T-helper 2 cell (primary cell): ENCODE results near the gene OSBPL2.

Source experiments
- DNase-seq, 5 experiments: peaks; one replicate each; pipeline versions ENCODE4 v3.0.0 to v3.0.0-alpha.2; 2012 to 2022

Gene OSBPL2

DNA sequence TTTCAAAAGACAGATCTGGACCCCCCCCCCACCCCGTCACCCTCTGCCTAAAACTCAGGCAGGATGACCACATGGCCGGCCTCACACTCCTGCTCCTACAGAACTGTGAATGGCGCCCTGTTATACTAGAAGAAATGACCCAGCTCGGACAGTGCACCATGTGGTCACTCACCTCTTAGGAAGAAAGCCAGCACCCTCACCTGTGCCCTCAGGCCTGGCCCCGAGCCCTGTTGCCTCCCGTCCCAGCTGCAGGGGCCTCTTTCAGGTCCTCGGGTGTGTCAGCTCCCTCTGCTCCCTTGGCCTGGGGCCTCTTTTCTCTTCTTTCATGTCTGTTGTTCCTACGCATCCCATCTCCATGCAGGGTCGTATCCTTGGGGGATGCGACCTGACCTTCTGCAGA lies 23.7 kb downstream of the OSBPL2 start:
- no peak for DNase-seq

DNA sequence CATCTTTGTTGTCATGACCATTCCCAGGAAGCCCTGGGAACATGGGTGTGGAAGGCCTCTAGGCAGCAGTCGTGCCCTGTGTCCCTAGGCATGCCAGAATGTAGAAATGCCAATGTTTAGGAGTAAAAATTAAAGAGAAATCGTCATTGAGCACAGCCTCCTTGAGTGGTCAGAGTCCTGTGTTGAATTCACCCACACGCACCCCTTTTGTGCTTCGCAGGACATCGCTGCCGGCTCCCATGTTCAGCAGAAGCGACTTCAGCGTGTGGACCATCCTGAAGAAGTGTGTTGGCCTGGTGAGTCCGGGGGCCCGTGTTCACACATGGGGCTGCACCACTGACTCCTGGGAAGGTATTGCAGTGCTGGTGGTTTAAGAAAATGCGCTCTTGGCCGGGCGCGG lies 25.1 kb downstream of the OSBPL2 start:
- DNase-seq, result no peak

DNA sequence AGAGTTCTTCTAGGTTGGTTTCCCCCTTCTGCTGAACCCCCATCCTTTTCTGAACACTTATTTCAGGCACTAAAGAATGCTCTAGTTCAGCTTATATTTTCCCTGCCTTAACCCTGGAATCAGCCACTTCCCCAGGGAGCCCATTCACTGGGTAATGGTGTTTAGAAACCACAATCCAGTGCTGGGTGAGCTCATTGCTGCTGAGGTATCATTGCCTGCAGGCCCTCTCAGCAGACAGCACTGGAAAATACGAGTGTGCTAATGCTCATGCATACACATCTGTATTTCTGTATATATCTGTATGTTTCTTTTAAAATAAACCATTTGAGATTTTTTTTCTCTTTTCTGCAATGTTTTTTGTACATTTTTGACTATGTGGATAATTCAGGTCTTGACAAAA lies 27.0 kb downstream of the OSBPL2 start:
- no peak for DNase-seq

DNA sequence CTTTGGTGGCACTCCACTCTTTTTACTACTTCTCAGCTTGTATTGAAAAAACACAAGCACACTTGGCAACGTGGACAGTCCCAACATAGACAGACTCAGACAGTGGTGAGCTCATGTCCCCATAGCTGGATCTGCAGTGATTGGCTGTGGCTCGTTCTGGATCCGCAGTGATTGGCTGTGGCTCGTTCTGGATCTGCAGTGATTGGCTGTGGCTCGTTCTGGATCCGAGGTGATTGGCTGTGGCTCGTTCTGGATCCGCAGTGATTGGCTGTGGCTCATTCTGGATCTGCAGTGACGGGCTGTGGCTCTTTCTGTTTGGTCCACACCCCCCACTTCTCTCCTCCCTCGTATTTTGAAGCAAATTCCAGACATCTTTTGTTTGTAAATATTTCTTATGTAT lies 28.0 kb downstream of the OSBPL2 start:
- DNase-seq, result peak in 1 of 5 experiments; percentile 38

DNA sequence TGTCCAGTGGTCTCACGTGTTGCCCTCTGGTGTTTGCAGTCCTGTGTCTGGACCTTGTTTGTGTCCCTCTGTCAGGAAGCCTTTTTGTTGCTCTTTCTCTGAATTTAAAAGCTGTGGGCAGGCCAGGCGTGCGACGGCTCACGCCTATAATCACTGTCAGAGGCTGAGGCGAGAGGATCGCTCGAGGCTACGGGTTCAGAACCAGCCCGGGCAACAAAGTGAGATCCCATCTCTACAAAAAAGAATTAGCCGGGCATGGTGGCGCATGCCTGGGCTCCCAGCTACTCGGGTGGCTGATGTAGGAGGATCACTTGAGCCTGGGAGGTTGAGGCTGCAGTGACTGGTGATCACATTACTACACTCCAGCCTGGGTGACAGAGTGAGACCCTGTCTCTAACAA lies 28.5 kb downstream of the OSBPL2 start:
- DNase-seq, result no peak

DNA sequence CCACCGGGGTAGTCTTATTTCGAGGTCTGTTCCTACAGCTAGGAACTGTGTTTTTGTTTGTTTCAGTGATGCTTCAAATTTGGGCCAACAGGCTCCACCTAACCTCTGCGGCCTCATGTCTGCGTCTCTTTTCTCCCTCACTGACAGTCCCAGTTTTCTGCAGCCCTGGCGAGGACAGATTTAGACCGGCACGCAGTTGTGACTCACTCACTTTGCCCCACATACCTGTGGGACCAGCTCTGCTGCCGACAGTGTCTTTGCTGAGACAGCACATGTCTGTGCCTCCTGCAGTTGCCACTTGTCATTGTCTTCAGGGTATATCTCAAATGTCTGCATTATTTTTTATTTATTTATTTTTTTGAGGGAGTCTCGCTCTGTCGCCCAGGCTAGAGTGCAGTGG lies 29.2 kb downstream of the OSBPL2 start:
- no peak for DNase-seq

DNA sequence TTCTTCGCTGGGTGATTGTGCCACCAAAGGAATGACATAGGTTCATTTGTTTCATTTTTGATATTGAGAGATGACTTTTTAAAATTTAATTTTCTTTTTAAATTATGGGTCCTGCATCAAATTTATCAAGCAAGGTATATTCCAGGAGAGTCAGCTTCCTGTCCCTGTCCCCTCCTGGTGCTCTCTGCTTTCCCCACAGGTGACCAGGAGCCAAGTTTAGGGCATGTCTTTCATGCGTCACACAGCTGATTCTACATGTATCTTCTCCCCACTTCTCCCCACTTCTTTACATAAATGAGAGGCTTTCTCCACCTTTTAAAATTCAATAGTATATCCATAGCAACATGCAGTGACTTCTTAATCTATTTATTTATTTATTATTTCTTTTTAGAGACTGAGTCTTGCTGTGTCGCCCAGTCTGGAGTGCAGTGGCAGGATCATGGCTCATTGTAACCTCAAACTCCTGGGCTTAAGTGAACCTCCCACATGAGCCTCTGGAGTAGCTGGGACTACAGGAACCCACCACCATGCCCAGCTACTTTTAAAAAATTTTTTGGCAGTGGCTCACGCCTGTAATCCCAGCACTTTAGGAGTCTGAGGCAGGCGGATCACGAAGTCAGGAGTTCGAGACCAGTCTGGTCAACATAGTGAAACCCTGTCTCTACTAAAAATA lies 30.0 kb downstream of the OSBPL2 start:
- DNase-seq, result no peak

DNA sequence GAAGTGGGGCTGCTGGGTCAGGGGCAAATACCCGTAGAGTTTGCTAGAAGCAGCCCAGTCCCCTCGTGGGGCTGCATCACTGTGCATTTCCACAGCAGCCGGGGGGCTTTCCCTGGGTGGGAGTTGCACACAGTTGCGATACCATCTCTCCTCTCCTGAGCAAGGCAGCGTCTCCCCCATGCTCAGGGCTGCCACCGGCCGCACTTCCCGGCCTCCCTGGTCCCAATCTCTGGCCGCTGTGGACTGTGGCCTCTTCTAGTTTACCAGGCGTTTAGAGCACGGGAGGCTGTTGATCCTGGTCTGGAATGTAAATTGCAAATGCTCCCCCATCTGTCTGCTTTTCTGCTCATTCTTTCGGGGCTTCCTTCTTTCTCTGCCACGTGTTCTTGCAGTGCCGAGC lies 31.1 kb downstream of the OSBPL2 start:
- DNase-seq, result no peak

DNA sequence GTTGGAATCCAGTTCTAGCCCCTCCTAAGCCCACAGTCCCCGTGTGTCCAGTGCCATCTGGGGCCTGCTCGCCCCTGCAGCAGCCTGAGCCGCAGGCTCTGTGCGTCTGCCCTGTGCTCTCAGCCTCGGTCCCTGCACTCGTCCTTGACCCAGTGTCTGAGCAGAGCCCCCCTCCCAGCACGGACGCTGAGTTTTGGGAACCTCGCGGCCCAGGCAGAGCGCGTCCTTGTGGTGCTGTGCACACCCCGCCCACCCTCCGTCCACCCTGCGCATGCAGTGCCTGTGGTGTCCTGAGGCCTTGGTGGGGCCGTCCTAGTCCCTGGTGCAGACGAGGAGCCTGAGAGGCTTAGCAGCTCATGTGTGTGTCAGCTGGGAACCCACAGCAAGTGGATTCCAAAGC lies 31.6 kb downstream of the OSBPL2 start:
- DNase-seq, result no peak

DNA sequence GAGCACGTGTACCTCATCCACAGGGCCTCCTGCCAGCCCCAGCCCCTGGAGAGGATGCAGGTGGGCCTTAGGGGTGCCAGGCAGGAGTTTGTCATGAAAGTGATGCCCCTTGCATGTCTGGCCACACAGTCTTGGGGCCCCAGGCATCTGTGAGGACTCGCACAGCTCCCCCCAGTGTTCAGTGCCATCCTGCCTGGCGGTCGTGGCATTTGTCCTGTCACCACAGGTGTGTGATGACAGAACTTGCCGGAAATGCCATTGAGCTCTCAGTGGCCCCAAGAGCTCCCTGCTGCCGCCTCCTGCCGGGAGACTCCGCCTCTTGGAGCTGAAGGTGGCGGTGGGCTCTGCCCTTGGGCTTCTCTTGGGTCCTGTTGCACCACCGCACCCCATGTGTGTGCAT lies 33.9 kb downstream of the OSBPL2 start:
- DNase-seq, result no peak

DNA sequence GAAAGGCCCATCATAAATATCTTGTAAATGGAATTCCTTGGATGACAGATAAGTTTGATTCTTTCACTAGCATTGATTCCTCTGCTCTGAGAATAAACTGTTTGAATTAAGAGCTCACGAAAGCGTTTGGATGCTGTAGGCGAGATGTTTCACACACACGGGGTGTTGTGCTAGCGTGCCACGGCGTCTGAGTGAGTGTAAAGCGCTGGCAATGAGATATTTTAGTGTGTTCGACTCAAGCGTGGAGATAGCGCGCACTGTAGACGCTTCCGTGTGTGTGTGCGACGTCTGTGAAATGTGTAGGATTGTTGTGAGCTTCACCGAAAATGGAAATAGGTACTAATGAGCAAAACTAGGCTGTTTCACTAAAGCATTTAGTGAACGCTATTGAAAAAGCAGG lies 35.1 kb downstream of the OSBPL2 start:
- no peak for DNase-seq

DNA sequence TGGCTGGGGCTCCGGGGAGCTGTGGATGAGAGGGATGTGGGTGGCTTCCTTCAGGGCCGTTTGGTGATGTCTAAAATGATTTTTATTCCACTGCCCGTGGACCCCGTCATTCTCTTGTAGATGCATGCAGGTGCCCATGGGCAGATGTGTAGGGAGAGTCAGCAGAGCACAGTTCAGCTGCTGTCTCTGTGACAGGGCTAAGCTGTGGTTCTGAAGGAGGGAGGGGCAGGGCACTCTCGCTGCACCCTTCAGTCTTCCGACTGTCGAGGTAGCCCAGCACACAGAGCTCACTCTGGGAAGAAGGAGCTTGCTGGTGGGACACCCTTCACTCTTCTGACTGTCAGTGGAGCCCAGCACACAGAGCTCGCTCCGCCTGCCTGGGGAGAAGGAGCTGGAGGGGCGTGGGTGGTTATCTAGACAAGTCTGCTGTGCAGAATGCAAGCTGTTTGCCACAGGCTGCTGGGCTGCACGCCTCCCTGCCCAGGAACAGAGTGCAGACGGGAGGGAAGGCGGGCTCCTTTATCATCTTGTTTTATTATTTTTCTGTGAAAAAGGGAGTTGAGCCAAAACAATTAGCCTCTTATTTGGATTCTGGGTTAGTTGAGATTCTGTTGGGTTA lies 36.1 kb downstream of the OSBPL2 start:
- DNase-seq, result no peak

DNA sequence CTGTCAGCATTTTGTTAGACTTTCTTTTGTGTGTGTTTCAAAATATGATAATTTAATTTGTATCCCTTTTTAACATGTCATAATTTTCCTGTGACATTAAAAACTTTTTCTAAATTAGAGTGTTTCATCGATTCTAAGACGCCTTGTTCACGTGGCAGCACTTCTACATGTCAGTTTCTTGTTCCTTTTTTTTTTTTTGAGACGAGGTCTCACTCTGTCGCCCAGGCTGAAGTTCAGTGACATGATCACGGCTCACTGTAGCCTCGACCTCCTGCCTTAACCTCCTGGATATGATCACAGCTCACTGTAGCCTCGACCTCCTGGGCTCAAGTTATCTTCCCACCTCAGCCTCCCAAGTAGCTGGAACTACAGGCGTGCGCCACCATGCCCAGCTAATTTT lies 36.9 kb downstream of the OSBPL2 start:
- DNase-seq, result no peak

DNA sequence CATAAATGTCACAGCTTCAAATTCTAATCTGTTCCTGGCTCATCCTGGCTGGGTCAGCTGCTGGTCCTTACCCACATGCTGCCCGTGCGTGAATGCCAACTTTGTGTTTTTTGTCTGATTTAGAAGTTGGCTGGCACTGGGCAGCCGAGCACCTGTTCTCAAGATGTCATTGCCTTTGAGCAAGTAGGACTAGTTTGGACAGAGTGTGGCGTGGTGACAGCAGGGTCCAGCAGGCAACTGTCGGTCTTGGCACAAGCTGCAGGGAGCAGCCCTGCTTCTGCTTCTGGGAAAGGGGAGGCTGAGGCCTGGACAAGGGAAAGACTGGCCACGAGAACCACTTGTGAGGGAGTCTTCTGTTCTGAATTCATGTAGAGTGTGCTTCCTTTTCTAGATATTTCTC lies 38.1 kb downstream of the OSBPL2 start:
- DNase-seq, result no peak

DNA sequence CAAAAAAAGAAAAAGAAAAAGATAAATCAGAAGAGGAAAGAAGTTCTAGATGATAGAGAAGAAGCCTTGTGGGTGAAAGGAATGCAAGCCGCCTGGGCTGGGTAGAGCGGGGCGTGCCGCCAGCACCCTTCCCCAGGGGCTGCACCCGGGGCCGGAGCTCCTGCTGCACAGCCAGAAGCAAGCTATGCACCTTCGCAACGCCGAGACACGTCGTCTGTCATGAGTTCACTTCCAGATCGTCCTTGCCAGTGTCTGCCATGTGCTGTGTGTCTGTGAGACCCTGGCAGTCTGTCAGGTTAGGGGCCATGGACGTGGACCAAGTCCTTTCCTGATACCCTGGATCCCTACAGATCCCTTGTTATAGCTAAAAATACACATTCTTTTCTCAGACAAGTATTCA lies 38.9 kb downstream of the OSBPL2 start:
- DNase-seq, result no peak

DNA sequence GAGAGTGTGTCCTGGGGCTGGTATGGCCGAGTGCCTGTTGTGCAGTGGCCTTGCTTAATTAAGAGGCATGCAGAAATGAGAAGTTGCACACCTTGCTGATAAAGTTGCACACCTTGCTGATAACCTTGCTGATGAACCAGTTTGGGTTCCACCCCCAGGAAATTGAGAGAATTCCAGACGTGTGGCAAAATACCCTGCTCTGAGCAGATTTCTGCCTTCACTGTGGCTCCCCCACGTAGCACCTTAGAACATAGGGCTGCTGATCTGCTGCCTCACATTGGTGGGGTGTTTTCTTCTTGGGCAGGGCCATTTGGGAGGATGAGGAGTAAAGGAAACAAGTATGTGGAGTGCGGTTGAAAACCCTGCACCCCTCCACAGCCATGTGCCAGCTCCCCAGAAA lies 42.0 kb downstream of the OSBPL2 start:
- no peak for DNase-seq

DNA sequence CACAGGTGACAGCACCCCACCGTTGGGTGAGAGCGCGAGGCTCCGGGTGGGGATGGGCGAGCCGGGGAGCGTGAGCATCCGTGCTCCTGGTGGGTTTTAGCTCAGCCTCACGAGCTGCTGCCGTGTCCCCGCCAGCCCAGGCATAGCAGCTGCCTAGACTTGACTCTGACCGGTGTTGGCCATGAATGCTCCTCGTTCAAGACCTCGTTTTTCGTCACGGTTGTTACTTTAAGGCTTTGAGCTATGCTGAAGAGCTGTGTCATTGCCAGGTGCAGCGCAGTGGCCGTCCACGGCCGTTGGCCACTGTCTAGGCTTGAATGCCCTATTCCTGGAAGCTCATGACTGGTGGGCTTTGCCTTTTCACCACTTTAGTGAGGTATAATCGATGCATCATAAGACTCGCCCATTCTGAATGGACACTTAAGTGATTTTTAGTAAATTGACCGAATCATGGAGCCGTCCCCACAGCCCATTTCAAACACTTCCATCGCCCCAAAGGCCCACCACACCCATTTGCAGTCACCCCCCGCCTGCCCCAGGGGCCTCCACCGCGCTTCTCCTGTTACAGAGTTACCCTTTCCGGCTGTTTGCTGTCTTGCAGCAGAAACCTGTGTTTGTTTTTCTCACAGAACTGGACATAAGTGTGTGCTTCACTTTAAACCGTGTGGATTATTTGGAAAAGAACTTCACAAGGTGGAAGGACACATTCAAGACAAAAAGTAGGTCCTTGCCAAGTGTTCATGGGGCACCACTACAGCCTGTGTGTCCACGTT lies 43.0 kb downstream of the OSBPL2 start:
- no peak for DNase-seq

DNA sequence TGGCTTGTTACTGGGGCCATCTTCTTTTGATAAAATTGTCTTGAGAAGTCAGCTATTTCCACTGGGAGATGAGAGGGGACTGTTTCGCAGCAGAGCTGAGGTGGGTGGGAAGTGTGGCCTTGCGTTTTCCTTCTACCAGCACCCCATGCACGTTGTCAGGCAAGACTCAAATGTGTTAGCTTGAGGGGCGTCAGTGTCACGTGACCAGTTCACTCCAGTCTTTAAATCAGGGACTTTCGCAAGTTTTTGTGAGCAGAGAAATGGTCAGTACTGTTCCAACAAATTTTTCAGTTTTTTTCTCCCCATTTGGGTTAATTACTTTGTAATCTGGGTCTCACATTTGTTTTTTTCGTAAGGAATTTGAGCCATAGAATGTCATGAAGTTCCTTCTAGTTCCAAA lies 43.8 kb downstream of the OSBPL2 start:
- no peak for DNase-seq

DNA sequence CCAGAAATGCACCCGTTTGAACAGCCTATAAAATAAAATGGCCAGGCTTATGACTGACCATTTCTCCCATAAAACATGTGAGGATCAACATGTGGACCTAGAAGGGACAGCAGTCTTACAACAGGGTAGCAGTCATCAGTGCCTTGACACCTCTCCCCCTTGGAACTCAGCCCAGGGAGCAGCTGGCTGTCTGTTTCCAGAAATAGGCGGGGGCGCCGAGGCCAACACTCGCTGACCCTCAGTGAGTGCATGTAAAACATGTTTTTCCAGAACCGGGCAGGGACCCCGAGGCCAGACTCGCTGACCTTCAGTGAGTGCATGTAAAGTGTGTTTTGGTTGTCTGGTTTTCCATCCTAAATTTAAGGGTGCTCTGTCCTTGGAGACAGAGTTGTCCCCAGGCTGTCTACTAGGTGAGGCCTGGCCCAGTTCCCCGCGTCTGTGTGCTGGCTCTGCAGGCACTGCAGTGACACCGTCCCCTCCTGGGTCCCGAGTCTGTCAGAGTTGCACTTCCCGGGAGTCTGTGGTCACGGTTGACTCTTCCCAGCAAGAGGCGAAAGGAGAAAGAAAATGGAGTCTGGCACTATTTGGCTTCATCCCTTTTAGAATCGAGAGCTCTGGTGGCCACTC lies 44.7 kb downstream of the OSBPL2 start:
- DNase-seq, result no peak

DNA sequence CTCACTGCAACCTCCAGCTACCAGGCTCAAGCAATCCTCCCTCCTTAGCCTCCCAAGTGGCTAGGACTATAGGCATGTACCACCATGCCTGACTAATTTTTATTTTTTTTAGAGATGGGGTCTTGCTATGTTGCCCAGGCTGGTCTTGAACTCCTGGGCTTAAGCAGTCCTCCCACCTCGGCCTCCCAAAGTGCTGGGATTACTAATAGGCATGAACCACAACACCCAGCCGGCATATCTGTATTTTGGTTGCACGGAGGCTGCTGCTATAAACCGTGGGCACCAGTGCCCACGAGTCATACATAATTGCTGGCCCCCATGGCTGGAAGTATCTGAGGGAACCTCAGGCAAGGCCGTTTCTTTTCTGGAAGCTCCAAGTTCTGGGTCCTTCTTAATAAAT lies 46.1 kb downstream of the OSBPL2 start:
- DNase-seq, result no peak

DNA sequence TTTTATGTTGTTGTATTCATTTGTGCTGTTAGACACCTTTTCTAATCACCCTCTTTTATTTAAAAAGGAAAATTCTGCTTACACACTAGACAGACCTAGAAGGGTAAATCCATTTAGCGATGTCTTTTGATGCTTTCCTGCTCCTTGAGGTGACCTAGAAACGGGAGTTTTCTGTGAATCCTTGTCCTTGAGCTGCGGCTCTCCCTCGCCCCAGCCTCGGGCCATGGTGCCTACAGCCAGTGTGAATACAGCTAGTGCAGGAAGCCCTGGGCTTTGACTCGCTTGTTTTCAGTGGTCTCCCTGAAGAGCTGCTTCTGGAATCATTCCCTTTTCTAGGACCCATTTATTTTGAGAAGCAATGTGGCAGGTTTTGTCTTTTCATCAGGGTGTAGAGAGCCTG lies 46.8 kb downstream of the OSBPL2 start:
- DNase-seq, result no peak

DNA sequence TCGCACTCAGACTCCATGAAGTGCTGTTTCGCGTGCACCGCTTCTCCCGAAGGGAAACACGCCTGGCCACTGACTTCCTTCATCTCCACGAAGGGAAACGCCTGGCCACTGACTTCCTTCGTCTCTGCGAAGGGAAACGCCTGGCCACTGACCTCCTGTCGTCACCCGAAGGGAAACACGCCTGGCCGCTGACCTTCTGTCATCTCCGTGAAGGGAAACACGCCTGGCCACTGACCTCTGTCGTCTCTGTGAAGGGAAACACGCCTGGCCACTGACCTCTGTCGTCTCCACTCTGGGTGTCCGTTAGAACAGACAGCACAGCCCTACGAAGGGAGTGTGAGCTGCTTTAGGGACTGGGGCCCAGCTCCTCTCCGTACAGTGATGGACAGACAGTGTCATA lies 47.4 kb downstream of the OSBPL2 start:
- no peak for DNase-seq

DNA sequence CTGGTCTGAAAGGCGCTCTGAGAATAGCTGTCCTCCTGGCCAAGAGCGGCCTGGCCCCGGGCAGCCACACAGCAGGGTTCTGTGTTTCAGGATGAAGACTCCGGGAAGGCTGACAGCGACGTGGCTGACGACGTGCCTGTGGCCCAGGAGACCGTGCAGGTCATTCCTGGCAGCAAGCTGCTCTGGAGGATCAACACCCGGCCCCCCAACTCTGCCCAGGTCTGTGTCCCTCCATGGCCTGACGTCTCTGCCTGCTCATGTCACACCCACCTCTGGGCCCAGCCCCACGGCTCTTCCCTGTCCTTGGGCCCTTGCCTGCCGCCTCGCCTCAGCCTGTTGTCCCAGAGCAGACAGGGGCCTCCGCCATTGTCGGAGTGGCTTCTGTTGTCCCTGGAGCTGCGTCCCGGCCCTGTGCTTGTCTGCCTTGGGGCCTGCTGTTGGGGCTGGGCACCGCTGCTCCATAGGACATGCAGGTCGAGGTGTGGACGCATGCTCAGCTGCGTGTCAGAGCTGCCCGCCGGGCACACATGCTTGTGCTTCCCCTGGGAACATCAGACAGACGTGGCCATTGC lies 48.3 kb downstream of the OSBPL2 start:
- DNase-seq, result no peak

DNA sequence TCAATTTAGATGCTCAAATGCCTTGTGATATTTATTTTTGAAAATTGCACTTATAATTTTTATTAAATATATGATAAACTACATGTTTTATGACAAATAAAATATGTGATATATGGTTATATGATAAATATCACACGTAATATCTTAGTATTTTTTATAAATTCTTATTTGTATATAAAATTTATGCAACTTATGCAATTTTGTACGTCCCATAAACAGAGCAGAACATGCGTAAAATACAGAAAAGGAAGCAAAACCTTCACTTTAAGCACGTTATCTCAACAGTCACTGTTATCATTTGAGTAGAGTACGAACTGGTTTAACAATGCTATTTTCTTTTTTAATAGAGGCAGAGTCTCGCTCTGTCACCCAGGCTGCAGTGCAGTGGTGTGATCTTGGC lies 48.8 kb downstream of the OSBPL2 start:
- DNase-seq, result no peak
